Left renal cortex interstitium (tissue), 4 donors: ENCODE results near the gene CCDC87. TPM values are rescaled to one million over a fixed set of nuclear protein-coding genes. Genes with fewer than 3 reads are reported as not detected.
"Not testable (repeated sequence)": the region's sequence is repeated elsewhere in the genome, so short reads cannot be mapped to it uniquely, and the experiment has no call there.

Source experiments
- DNase-seq, 4 donors: peaks; one replicate each; pipeline ENCODE4 v3.0.0-alpha.2; 2013; ENCODE audit warnings: low read depth in 4 of 4, low spot score in 2 of 4, missing footprints in 1 of 4
- polyA plus RNA-seq, 4 donors: library from polyadenylated mRNA; unstranded; fragments of 120-200 nt; gene quantifications; one replicate each; pipeline ENCODE4 v1.2.1, GENCODE V29; 2013; ENCODE audit not compliant: insufficient read length in 4 of 4

CCDC87 gene
- polyA plus RNA-seq, 4 donors = 0.24 to 0.37 (median 0.34) TPM

DNA sequence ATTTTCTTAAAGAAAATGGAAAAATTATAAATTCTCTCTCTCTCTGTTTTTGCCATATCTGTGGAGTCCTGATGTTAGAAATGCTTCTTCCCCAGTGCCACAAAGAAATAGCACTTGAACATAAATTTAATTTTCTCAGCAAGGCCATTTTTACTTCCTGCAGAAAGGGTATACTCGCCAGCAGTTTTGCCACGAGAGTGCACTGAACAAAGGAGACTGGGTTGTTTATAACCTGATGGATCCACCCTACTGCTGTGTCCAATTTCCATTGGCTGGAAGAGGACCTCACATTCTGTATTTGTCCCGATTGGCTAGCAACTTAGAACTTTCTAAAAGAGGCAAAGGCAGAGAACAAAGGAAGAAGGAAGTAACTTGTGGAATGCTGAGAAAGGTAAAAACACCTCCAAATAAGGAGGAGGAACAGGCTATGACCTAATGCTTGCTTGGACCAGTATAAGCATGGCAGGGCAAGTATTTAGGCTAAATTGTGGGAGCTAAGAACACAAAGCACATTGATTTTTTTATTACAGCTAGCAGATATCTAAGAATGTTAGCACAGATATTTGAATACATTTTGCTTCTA is 10.2 kb downstream of the CCDC87 start:
- DNase-seq = not testable (repeated sequence)

GRCh38 chr11:66581261-66581660 is 11.6 kb downstream of the CCDC87 start:
- DNase-seq = no peak

DNA sequence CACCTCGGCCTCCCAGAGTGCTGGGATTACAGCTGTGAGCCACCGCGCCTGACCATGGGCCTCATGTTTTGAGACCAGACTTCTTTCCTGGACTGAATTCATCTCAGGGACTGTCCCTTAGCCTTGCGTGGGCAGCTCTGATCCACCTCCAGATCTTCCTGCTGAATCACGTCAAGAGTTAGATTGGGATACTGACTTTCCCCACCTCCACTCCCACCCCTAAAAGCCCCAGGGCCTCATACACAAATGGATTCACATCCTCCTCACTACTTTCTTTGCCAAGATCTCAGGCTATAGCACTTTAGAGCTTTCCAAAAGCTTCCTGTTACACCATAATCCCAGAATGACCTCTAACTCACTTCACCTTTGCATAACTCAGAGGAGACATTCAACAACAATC is 12.1 kb downstream of the CCDC87 start:
- no peak for DNase-seq

DNA sequence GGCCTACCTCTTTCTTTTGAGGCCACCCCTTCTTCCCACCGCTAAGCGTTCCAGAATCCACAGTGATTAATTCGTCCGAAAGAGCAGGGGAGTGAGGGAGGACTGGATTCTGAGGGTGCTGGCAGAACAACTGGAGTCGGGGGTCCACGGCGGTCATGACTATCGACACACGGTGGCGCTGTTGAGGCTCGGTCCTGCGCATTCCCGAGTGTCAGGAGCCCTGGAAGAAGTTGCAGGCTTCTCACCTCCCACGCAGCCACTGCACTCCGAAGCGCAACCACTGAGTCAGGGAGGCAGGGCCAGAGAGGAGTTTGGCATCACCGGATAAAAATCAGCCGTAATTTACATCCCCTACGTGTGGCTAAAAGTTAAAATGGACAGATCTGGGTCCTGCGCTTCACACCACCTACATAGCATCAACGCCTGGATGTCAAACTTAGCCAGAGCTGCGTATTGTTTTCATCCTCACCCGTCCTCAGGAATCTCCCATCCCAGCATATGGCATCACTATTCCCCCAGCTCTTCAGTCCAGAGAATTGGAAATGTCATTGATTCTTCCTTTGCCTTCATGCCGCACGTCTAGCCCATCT is 13.8 kb downstream of the CCDC87 start:
- DNase-seq = peak in 2 of 4 donors; percentile 56 to 71

DNA sequence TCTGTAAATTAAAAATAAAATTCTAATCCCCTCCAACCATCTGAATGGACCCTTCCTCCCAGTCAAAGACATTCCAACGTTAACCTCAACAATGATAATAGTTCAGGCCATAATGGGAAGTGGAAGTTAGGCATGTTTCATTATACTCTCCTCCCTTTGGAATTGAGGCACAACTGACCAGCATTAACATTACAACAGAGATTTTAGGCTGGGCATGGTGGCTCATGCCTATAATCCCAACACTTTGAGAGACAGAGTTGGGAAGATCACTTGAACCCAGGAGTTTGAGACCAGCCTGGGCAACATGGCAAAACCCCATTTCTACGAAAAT is 22.0 kb downstream of the CCDC87 start:
- DNase-seq = no peak

GRCh38 chr11:66570079-66570849 is 22.6 kb downstream of the CCDC87 start:
- no peak for DNase-seq

GRCh38 chr11:66569076-66569475 is 23.8 kb downstream of the CCDC87 start:
- no peak for DNase-seq

DNA sequence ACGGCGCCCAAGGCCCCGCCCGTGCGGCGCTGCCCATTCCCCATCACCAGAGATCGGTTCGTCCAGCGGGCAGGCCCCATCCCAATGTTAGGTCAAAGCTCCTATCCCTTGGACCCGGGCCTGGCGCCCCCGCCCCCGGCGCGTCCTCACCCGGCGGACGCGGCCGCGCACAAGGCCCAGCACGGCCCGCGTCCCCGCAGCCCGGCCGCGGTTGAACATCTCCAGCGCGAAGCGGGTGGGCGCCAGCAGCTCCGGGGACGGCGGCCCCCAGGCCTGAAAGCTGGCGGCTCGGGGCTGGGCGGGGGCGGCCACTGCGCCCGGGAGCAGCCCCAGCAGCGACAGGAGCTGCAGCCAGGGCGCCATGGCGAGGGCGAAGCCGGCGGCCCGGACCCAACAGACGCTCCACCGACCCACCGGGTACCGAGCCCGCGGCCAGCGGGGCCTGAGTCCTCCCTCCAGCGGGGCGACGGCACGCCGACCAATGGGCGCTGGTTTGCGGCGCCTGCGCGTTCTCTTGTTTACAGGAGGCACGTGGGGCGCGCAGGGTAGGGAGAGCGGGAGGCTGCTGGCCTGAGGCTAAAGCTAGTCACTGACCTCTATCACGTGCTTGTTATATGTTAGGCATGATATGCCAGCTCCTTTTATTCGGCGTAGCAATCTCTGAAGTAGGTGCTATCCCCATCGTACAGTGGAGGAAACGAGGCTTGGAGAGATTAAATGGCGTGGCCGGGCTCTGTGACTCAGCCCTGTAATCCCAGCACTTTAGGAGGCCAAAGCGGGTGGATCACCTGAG is 24.5 kb downstream of the CCDC87 start, which contains the start of gene CTSF:
Gene CTSF (minus strand): TSS at position 483 of the 793 bp plus-strand sequence. CDS start 120 bp downstream, at position 363.
- peak in 3 of 4 donors; percentile 23 to 63 (median 48) for DNase-seq

DNA sequence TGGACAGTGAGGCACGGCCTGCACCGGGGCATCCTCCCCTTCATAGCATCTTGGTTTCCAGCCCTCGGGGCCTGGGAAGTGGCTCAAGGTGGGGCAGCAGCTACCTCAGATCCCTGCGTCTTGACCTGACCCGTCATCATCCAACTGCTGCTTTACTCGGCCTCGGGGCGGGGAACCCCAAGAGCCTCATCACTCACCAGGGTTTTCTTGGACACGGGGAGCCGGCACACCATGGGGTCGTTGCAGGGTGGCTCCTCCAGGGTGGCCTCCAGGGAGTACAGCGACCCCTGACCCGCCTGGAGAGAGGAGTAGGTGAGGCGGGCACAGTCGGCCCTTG is 25.1 kb downstream of the CCDC87 start:
- DNase-seq = no peak

DNA sequence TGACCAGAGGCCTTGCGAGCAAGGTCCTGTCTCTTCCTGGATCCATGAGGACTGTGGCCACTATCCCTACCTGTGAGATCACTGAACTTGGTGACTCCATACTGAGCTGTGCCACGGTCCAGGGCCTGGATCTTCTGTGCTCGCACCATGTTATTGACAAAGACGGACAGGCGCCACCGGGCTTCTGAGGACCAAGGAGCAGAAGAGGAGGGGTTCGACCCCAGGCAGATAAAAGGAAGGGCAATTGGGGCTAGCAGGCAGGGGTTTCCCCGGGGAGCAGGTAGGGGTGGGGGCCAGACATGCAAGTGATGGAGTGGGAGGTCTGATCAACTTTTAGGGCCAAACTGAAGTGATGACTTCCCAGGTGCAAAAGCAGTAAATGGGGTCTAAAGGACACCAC is 26.6 kb downstream of the CCDC87 start:
- DNase-seq = no peak

GRCh38 chr11:66564984-66565383 is 27.9 kb downstream of the CCDC87 start:
- DNase-seq = no peak

- DNase-seq = no peak
These were observed 28.3 kb downstream of the CCDC87 start for GRCh38 chr11:66564538-66564937.

DNA sequence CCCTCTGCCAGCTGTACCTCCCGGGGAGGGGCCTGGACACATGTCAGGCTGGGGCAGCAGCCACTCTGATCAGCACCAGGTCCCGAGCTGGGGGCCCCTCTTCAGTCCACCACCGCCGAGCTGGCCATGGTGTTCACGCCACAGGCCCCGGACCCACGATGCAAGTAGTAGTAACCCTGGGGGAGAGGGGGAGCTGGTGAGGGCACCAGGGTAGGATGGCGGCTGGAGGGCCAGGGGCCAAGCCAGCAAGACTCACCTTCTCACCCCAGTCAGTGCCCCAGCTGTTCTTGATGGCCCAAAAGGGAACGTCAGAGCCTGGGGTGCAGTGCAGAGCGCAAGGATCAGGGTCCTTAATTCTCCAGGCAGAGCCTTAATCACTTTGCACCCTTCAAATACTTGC is 29.0 kb downstream of the CCDC87 start:
- no peak for DNase-seq

DNA sequence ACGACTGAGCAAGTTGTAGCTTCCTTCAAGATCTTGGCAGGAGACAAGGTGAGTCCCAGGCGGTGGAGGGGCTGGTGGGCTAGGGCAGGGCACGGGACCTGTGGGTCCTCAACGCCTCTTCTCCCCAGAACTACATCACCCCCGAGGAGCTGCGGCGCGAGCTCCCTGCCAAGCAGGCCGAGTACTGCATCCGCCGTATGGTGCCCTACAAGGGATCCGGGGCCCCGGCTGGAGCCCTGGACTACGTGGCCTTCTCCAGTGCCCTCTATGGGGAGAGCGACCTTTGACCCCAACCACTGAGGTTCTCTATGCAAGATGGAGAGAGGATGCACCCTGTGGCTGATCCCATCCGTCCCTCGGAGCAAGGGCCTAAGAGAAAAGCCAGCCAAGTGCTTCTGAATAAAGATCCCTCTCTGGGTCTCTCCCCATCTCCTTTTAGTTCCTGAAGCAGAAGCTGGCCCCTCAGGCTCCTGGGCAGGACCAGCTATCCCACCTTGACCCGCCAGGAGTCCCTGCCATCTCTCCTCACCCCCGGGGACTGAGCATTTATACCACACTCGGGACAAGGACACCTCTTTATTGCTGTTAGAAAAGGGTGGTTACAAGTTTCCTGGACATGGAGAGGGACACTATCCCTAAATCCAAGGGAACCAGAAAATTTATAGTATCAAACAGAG is 29.8 kb downstream of the CCDC87 start:
- DNase-seq = no peak

DNA sequence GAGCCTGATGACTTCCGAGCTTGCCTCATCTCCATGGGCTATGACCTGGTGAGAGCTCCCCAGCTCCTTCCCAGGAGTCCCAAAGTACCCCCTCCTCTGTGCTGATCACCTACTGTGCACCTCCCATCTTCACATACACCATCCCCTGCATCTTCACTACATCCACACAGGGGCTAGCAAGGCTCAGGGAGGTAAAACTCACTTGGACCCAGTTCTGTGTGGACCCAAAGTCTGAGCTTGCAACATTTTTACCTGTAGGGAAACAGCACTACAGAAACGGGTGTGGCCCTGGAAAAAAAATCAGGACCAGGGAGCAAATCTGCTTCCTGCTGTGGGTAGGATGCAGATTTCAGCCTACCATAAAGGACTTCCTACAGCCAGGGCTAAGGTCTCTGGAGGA is 30.6 kb downstream of the CCDC87 start:
- DNase-seq = no peak

- no peak for DNase-seq
These were observed 31.0 kb downstream of the CCDC87 start for GRCh38 chr11:66561975-66562248.

DNA sequence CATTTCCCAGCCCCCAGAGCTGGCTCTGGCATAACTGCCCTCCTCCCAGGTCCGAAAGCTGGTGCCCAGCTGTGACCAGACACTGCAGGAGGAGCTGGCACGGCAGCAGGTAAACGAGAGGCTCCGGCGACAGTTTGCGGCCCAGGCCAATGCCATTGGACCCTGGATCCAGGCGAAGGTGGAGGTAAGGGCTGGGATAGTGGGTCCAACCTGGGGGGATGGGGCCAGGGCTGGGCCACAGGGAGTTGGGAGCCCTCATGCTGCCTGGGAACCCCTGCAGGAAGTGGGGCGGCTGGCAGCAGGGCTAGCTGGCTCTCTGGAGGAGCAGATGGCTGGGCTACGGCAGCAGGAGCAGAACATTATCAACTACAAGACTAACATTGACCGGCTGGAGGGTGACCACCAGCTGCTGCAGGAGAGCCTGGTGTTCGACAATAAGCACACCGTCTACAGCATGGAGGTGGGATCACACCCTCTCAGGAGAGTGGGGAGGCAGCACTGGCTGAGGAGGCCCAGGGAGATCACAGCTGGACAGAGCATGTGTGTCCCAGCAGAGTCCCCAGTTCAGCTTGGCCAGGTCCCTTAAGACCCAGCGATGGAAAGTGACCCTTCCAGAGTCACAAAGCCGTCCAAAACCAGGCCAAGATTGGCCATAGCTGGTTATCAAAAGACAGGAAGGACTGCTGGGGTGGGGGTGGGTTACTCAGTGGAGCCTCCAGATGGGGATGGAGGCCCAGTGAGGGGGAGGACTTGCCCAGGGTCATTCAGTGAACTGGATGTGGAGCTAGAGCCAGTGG is 31.5 kb downstream of the CCDC87 start:
- DNase-seq = no peak

GRCh38 chr11:66559866-66560676 is 32.8 kb downstream of the CCDC87 start:
- no peak for DNase-seq

- no peak for DNase-seq
These were observed 33.6 kb downstream of the CCDC87 start for GRCh38 chr11:66559142-66559865.
